Lung (tissue), 12 donors: ENCODE data around the gene OTULIN. TPM values are rescaled to one million over a fixed set of nuclear protein-coding genes. Genes with fewer than 3 reads are reported as not detected.

Experiments
- ATAC-seq: fragments of 200-7000 bp; cut with Tn5 transposase; one replicate; pipeline ENCODE4 v1.9.1; 2020; ENCODE audit warnings: moderate number of reproducible peaks; ENCODE audit not compliant: insufficient read depth, low FRiP score
- DNase-seq, 3 donors: peaks; one replicate each; pipeline ENCODE4 v3.0.0-alpha.2; 2013 to 2017
- H3K27ac ChIP-seq, 2 donors: one replicate each; pipeline ENCODE4 v1.5.1; 2013; ENCODE audit warnings: mild to moderate bottlenecking in 2 of 2, moderate library complexity in 2 of 2, control low read depth in 1 of 2, inconsistent platforms in 1 of 2, low read depth in 1 of 2, low read length in 1 of 2
- H3K27me3 ChIP-seq, 3 donors: one replicate each; pipeline ENCODE4 v1.5.1; 2013; ENCODE audit warnings: low read length in 2 of 3; ENCODE audit not compliant: control insufficient read depth in 3 of 3, insufficient read depth in 3 of 3
- H3K36me3 ChIP-seq, 4 donors: one replicate each; pipeline ENCODE4 v1.5.1; 2013; ENCODE audit warnings: low read length in 4 of 4, mild to moderate bottlenecking in 1 of 4, moderate library complexity in 1 of 4; ENCODE audit not compliant: control insufficient read depth in 4 of 4, insufficient read depth in 4 of 4
- H3K4me1 ChIP-seq, 5 donors: one replicate each; pipeline ENCODE4 v1.5.1; 2013; ENCODE audit warnings: low read length in 5 of 5, mild to moderate bottlenecking in 2 of 5, moderate library complexity in 1 of 5; ENCODE audit not compliant: control insufficient read depth in 5 of 5, insufficient read depth in 5 of 5
- H3K4me3 ChIP-seq: one replicate; pipeline ENCODE4 v1.5.1; 2013; ENCODE audit warnings: mild to moderate bottlenecking, control low read depth, moderate library complexity
- H3K9ac ChIP-seq, 2 donors: one replicate each; pipeline ENCODE4 v1.5.1; 2013; ENCODE audit warnings: low read length in 2 of 2, control low read depth in 1 of 2; ENCODE audit not compliant: insufficient read depth in 1 of 2
- H3K9me3 ChIP-seq, 4 donors: one replicate each; pipeline ENCODE4 v1.5.1; 2013; ENCODE audit warnings: low read length in 3 of 4, mild to moderate bottlenecking in 1 of 4, moderate library complexity in 1 of 4; ENCODE audit not compliant: control insufficient read depth in 4 of 4, insufficient read depth in 3 of 4
- CTCF ChIP-seq: IDR thresholded peaks from 2 replicates; pipeline ENCODE4 v1.5.1; 2012; ENCODE audit warnings: mild to moderate bottlenecking; ENCODE audit errors: control extremely low read depth, extremely low read depth
- WGBS, 2 donors: extraction: QIAGEN DNeasy Blood & Tissue Kit; methylation state at CpG; one replicate each; pipeline ENCODE4 v1.1.7; 2013; 5-methylcytosine and 5-hydroxymethylcytosine counted together
- polyA plus RNA-seq, 2 donors: library from polyadenylated mRNA; stranded (reverse); fragments of 200-250 nt; gene quantifications; one replicate each; pipeline ENCODE4 v1.2.1, GENCODE V29; 2013
- total RNA-seq, 2 donors: library from RNA; depleted of rRNA in 1 of 2; stranded (reverse); fragments of >200 nt in 1 of 2; gene quantifications; one replicate each; pipeline ENCODE4 v1.2.1, GENCODE V29; 2014 to 2021
- donor health status: control.
- donor health status: control.
- donor health status: Bipolar disorder and iron deficiency.
- donor health status: healthy.
- donor health status: DM: yes; HTN: yes; CAD: no.

Gene OTULIN
- total and polyA plus RNA-seq, 4 donors: 7.5 to 35.6 (median 21.9) TPM

GRCh38 chr5:14715481-14715880 is 51.0 kb downstream of the OTULIN start:
- H3K4me1 ChIP-seq: no peaks in the 10 kb centered on the region
- H3K9me3 ChIP-seq: no peaks in the 10 kb centered on the region
- peaks cover 3 to 42% (median 17%) of the 10 kb centered on the region in 4 donors for H3K36me3 ChIP-seq
- no peak overlapping the region for H3K27ac ChIP-seq
- no peak for DNase-seq
- no peak for ATAC-seq
- TF ChIP-seq CTCF: no peak
- H3K9ac ChIP-seq: no peak overlapping the region
- no peak overlapping the region for H3K4me3 ChIP-seq
- no peaks in the 10 kb centered on the region for H3K27me3 ChIP-seq
- WGBS, 2 donors: 98 to 100% methylated on average over 3 of the region's 3 CpGs

- Histone ChIP-seq H3K4me1 (no peaks in the 10 kb centered on the region), H3K4me3 (no peak overlapping the region), H3K36me3 (peaks cover 3 to 29% (median 13%) of the 10 kb centered on the region in 4 donors), H3K27ac (no peak overlapping the region), H3K9ac (no peak overlapping the region), H3K9me3 (no peaks in the 10 kb centered on the region), H3K27me3 (no peaks in the 10 kb centered on the region)
- 86 to 90% methylated on average over 13 of the region's 13 CpGs for WGBS, 2 donors
- DNase-seq (no peak), ATAC-seq (no peak)
- no peak for TF ChIP-seq CTCF
Observed at GRCh38 chr5:14716755-14717752, 52.5 kb downstream of the OTULIN start.

GRCh38 chr5:14718778-14719177 is 54.3 kb downstream of the OTULIN start:
- ATAC-seq: no peak
- no peaks in the 10 kb centered on the region for H3K4me1 ChIP-seq
- H3K36me3 ChIP-seq: peaks cover 0 to 12% (median 6%) of the 10 kb centered on the region in 4 donors
- DNase-seq: no peak
- no peak overlapping the region for H3K27ac ChIP-seq
- TF ChIP-seq CTCF: no peak
- no peak overlapping the region for H3K9ac ChIP-seq
- H3K27me3 ChIP-seq: no peaks in the 10 kb centered on the region
- no peak overlapping the region for H3K4me3 ChIP-seq
- no peaks in the 10 kb centered on the region for H3K9me3 ChIP-seq
- WGBS, 2 donors: 92 to 94% methylated on average over 5 of the region's 5 CpGs
